Lung microvascular endothelial cell (primary cell): ENCODE measurements around the gene ATRAID. TPM values are rescaled to one million over a fixed set of nuclear protein-coding genes. Genes with fewer than 3 reads are reported as not detected.
A peak's percentile ranks its signal among the peaks of the same experiment; 100 is the strongest.
"Not testable (repeated sequence)": the region's sequence is repeated elsewhere in the genome, so short reads cannot be mapped to it uniquely, and the experiment has no call there.

ENCODE experiments used
- DNase-seq, 2 donors: peaks; one replicate each; pipeline versions ENCODE4 v3.0.0 to v3.0.0-alpha.2; 2010; ENCODE audit warnings: low read depth in 2 of 2
- total RNA-seq: library from RNA; depleted of rRNA; stranded (reverse); fragments of >200 nt; gene quantifications from 2 replicates; pipeline ENCODE4 v1.2.1, GENCODE V29; 2014

Gene ATRAID
- total RNA-seq, 1 donor from 2014 or later = 130 TPM

DNA sequence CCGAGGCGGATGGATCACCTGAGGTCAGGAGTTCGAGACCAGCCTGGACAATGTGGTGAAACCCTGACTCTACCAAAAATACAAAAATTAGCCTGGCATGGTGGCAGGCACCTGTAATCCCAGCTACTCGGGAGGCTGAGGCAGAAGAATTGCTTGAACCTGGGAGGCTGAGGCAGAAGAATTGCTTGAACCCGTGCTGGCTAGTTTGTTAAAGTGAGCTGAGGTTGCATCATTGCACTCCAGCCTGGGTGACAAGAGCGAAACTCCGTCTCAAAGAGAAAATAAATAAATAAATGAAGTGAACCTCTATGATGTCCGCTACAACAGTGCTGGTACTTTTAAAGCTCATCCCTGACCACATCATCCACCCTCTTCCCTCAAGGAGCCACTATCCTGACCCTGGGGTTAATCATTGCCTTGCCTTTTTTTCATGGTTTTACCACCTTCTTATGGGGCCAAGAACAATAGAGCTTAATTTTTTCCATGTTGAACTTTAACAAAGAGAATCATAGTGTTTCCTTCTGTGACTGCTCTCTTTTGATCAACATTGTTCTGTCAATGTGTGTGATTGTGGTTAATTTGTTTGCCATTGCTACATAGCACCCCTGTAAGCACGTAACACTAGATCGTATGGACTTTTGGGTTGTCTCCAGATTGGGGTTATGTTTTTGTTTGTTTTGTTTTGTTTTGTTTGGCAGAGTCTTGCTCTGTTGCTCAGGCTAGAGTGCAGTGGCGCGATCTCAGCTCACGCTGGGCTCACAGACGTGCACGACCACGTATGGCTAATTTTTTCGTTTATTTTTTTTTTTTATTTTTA is 17.1 kb upstream of the ATRAID start:
- DNase-seq = peak in 1 of 2 donors; percentile 62

DNA sequence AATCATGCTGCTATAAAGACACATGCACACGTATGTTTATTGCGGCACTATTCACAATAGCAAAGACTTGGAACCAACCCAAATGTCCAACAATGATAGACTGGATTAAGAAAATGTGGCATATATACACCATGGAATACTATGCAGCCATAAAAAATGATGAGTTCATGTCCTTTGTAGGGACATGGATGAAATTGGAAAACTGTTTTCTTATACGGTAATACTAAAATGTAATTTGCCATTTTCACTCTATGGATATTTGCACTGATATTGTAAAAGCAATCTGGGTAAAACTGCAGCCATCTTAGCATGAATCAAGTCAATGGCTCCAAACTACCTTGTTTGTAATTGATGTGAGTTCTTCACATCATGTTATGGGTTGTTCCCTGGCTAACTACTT is 16.0 kb upstream of the ATRAID start:
- DNase-seq = not testable (repeated sequence)

DNA sequence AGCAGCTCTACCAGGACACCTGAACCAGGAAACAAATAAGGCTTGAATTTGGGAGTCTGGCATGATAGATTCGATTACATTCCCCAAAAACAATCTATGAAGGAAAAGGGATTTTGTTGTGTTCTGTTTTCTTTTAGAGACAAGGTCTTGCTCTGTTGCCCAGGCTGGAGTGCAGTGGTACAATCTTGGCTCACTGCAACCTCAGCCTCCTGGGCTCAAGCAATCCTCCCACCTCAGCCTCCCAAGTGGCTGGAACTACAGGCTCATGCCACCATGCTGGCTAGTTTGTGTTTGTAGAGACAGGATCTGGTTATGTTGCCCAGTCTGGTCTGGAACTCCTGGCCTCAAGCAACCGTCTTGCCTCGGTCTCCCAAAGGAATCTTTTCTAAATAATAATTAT is 13.8 kb upstream of the ATRAID start:
- DNase-seq = not testable (repeated sequence)

- DNase-seq = no peak
These were observed 13.2 kb upstream of the ATRAID start for GRCh38 chr2:27198627-27199026.

DNA sequence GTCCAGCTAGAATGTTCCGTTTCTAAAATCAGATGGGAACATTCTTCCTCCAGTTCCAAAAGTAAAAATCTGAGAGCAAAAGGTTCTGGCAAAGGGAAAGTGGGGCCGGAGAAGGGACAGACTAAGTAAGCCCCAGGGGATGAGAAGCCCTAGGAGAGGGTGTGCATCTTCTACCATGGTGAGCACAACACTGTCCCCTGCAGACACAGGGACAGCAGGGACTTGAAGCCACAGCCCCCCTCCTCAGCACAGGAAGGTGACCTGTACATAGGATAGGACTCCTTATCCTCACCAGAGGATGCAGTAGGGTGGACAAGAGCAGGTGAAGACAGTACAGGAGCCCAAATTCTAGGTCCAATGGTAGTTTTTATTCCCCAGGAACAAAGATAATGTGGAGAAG is 12.6 kb upstream of the ATRAID start:
- no peak for DNase-seq

GRCh38 chr2:27201675-27202074 is 10.2 kb upstream of the ATRAID start:
- DNase-seq = no peak

DNA sequence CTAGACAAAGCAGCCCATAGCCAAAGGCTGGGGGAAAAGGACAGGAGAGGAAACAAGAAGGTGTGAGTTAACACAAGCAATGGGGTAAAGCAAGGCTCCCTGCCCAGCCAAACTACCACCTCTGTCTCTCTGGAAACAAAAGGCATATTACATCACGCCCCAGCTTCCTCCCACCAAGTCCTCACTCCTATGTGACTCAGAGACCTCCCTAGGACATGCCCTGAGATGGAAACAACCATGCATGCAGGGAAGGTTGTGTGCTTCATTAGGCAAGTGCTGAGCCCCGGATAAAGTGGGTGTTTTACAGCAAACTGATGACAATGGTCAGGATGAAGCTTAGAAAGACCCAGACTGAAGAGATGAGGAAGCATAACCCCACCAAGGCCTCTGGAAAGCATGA is 9.0 kb upstream of the ATRAID start:
- peak in 1 of 2 donors; percentile 50 for DNase-seq

- DNase-seq = no peak
These were observed 8.1 kb upstream of the ATRAID start for GRCh38 chr2:27203741-27204140.

GRCh38 chr2:27204566-27204965 is 7.3 kb upstream of the ATRAID start:
- DNase-seq = no peak

- no peak for DNase-seq
These were observed 6.6 kb upstream of the ATRAID start for GRCh38 chr2:27205206-27205605.

- no peak for DNase-seq
These were observed 5.5 kb upstream of the ATRAID start for GRCh38 chr2:27206346-27206745.

DNA sequence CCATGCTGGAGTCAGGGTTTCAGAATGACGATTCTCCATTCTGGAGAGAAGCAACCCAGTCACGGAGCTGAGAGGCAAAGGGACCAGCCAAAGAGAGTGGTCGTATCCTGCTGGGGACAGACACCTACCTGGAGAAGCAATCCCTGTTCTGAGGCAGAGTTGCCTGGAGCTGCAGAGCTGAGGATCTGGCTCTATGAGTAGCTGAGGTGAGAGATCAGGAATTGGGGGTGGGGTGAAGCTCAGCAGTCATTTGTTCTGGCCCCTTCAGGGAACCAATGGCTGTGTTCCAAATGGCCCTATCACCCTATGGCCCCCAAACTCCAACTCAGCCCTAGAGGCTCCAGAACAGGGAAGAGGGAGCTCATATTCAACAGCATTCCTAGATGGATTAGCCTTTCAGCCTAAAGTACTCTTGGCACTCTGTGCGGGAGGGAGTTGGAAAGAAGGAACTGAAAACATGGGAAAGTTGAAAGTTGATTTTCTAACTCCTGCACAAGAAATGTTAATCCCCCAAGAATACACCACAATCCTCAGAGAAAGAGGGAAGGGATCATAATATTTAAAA is 3.3 kb upstream of the ATRAID start:
- no peak for DNase-seq

- peak in 1 of 2 donors; percentile 29 for DNase-seq
These were observed 2.0 kb upstream of the ATRAID start for GRCh38 chr2:27209621-27210401.

GRCh38 chr2:27211241-27211942 is 449 bp upstream of the ATRAID start:
- DNase-seq = no peak

GRCh38 chr2:27212626-27213471 is 1.0 kb downstream of the ATRAID start:
- DNase-seq = peak in 1 of 2 donors; percentile 69

DNA sequence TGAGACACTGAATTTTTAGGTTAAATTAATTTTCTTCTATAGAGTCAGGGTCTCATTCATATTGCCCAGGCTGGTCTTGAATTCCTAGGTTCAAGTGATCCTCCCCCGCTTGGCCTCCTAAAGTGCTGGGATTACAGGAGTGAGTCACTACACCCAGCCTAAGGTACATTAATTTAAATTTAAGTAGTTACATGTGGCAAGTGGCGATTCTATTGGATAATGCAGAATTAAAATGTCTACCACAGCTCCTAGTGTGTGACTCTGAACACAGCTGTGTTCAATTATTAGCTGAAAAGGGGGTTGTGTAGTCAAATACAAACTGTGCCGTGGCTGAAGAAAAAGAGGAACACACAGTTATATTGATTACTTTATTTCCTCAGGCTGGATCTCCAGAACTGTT is 3.1 kb downstream of the ATRAID start:
- no peak for DNase-seq

- no peak for DNase-seq
These were observed 4.7 kb downstream of the ATRAID start for GRCh38 chr2:27216416-27217137.

DNA sequence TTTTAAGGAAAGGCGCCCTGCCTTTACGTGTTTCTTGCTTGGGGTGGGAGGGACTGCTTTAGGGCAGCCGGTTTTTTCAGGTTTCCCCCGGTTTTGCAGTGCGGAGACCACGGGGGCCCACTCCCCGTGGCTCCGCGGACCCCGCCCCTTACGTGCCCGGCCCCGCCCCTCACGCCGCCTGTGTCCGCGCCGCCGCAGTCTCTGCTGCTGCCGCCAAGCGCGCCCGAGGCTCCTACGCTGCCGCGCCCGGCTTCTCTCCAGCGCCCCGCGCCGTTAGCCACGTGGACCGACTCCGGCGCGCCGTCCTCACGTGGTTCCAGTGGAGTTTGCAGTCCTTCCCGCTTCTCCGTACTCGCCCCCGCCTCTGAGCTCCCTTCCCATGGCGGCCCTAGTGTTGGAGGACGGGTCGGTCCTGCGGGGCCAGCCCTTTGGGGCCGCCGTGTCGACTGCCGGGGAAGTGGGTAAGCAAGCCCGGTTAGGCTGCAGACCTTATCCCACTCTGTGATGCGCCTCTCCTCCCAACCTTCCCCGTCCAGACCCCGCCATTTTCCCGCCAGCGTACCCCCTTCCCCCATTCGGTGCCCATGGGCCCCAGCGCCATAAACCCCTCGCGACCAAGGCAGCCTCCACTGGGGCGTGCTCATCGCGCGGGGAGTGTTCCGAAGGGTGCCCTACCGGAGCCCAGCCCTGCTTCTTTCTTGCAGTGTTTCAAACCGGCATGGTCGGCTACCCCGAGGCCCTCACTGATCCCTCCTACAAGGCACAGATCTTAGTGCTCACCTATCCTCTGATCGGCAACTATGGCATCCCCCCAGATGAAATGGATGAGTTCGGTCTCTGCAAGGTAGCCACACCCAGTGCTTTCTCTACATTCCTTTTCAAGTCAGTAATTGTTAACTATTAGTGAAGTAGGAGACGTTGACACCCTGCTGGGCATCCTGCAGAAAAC is 5.6 kb downstream of the ATRAID start, which contains the start of gene CAD:
Gene CAD, plus strand, starts transcription at position 197 of the 949 bp plus-strand sequence. Its CDS starts 183 bp downstream, at position 380.
- peak; percentile 91 for DNase-seq

- DNase-seq = no peak
These were observed 6.8 kb downstream of the ATRAID start for GRCh38 chr2:27218614-27219013.
